ENCODE measurements around the gene PFN1. TPM values are rescaled to one million over a fixed set of nuclear protein-coding genes. Genes with fewer than 3 reads are reported as not detected.
A peak's percentile ranks its signal among the peaks of the same experiment; 100 is the strongest.

Gene PFN1
- total and polyA plus RNA-seq, 3 donors from 2014 or later, result 244 to 349 (median 257) TPM

- H3K4me1 ChIP-seq, result peaks cover 20% of the 10 kb centered on the region
- no peaks in the 10 kb centered on the region for H3K27me3 ChIP-seq
- H3K36me3 ChIP-seq (ENCODE audit: low read depth, missing control alignments), result no peaks in the 10 kb centered on the region
- peak; percentile 93 for DNase-seq
- H3K4me3 ChIP-seq, result peak overlapping the region; percentile 69
- intact Hi-C loops (cut with DNase I; ENCODE audit: low total_unique reads), result no loop called here
- TF ChIP-seq POLR2A (IDR thresholded peaks at IDR 0.05) (no peak), CTCF (IDR thresholded peaks at IDR 0.05) (no peak)
- no peaks in the 10 kb centered on the region for H3K9me3 ChIP-seq
- WGBS, 2 donors, result 1 to 2% methylated on average over 23 to 29 of the region's 29 CpGs
- H3K27ac ChIP-seq, result peak overlapping the region; percentile 83 to 97
Observed at GRCh38 chr17:4940555-4941318, 7.6 kb downstream of the PFN1 start.

GRCh38 chr17:4939796-4940554 is 8.4 kb downstream of the PFN1 start, which contains the start of the genes RNF167 and SLC25A11:
Gene RNF167, plus strand, starts transcription at chr17:4940268. Its CDS starts 642 bp downstream, at chr17:4940910.
Gene SLC25A11, minus strand, starts transcription at chr17:4940046. Its CDS starts 136 bp downstream, at chr17:4939910.
- intact Hi-C loops (cut with DNase I; ENCODE audit: low total_unique reads), result no loop called here
- Histone ChIP-seq H3K4me1 (peaks cover 14% of the 10 kb centered on the region), H3K4me3 (peak within 1 kb of the TSS; percentile 69), H3K9me3 (no peaks in the 10 kb centered on the region), H3K36me3 (ENCODE audit: low read depth, missing control alignments) (no peaks in the 10 kb centered on the region), H3K27me3 (no peaks in the 10 kb centered on the region), H3K27ac (peak within 1 kb of the TSS; percentile 83 to 97)
- TF ChIP-seq POLR2A (IDR thresholded peaks at IDR 0.05) (no peak), CTCF (IDR thresholded peaks at IDR 0.05) (no peak)
- DNase-seq, result peak; percentile 97
- WGBS, 2 donors, result 0% methylated on average over 59 to 71 of the region's 72 CpGs

DNA sequence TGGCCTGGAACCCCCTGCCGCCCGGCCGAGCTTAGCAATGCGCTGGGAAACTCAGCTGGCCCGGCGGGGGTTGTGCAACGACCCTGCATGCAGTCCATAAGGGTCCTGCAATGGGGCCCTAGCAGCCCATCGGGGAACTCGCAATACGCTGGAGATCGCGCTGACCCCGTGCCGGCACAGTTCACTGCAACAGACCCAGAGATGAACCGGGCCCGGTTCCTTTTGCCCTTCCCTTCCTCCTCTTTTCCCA is 8.9 kb downstream of the PFN1 start:
- intact Hi-C loops (cut with DNase I; ENCODE audit: low total_unique reads), result no loop called here
- 0% methylated on average over 12 to 16 of the region's 16 CpGs for WGBS, 2 donors

DNA sequence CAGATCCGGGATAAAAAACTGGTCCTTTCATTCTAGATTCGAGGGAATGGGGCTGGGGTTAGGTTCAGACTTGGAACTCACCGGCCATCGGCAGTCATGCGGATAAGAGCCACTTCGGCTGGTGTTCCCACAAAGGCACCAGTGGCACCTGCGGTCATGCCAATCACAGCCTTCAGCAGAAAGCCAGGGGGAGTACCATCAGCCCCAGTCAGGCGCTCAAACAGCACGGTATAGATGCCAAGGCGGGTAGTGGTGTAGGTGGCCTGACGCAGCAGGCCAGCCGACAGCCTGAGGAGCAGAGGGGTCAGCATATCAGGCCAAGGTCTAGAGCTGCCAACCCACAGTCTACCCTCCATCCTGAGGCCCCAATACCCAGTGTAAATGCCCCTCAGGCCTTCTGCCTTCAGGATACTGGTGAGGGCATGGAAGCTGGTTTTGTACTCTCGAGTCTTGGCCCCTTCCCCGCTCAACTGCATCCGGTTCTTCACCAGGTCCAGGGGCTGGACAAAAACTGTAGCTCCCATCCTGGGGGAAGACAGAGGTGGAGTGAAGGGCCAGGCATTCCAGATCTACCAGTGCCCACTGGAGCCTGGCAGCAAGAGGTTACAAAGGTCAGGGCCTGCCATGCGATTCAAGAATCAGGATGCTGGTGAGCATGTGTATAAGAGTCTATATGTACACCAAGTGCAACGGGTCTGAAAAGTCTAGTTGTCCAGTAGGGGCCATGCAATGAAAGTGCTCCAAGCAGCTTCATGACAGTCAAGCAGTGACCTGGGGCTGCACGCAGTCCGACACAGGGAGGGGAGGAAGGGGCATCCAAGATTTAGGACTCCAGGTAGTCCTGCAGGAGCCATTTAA is 9.4 kb downstream of the PFN1 start:
- intact Hi-C loops (cut with DNase I; ENCODE audit: low total_unique reads), result no loop called here
- TF ChIP-seq POLR2A (IDR thresholded peaks at IDR 0.05) (no peak), CTCF (IDR thresholded peaks at IDR 0.05) (no peak)
- 51 to 53% methylated on average over 13 to 19 of the region's 19 CpGs for WGBS, 2 donors
- Histone ChIP-seq H3K36me3 (ENCODE audit: low read depth, missing control alignments) (no peaks in the 10 kb centered on the region), H3K27me3 (no peaks in the 10 kb centered on the region), H3K4me3 (peak overlapping the region; percentile 69), H3K27ac (peak overlapping the region; percentile 83 to 97), H3K4me1 (peaks cover 14% of the 10 kb centered on the region), H3K9me3 (no peaks in the 10 kb centered on the region)
- DNase-seq, result no peak

More for the DNA sequence above, 8.9 kb downstream of the PFN1 start:
- DNase-seq, result no peak
- peak overlapping the region; percentile 69 for H3K4me3 ChIP-seq
- H3K4me1 ChIP-seq, result peaks cover 14% of the 10 kb centered on the region
- no peaks in the 10 kb centered on the region for H3K9me3 ChIP-seq
- no peaks in the 10 kb centered on the region for H3K36me3 ChIP-seq (ENCODE audit: low read depth, missing control alignments)
- no peak for TF ChIP-seq POLR2A (IDR thresholded peaks at IDR 0.05)
- TF ChIP-seq CTCF (IDR thresholded peaks at IDR 0.05), result no peak
- no peaks in the 10 kb centered on the region for H3K27me3 ChIP-seq
- H3K27ac ChIP-seq, result peak overlapping the region; percentile 83 to 97

Measured in testis (tissue), 3 donors.